A549 (cell line): ENCODE measurements around the gene PTPRN2. TPM values are rescaled to one million over a fixed set of nuclear protein-coding genes. Genes with fewer than 3 reads are reported as not detected.

Experiments
- ATAC-seq, 2 experiments: fragments of 200-7000 bp in 1 of 2; fragments of >200 bp in 1 of 2; cut with Nextera tagmentation in 1 of 2; cut with Tn5 transposase in 1 of 2; 3 replicates each; pipeline versions ENCODE4 v1.8.0 to v1.9.1; 2018 to 2020; ENCODE audit warnings: mild to moderate bottlenecking in 1 of 2, moderate library complexity in 1 of 2
- CTCF ChIA-PET: fragments of 300-600 bp; sonication (Branson Sonifier 250); formaldehyde crosslinking; extraction: SDS; loops from one replicate; lab custom pipeline; 2021; ENCODE audit warnings: antibody characterized with exemption, inconsistent platforms; lab: Yijun Ruan, JAX
- POLR2A ChIA-PET: fragments of 350-600 bp; formaldehyde crosslinking; extraction: SDS; loops from one replicate; lab custom pipeline; 2021; ENCODE audit warnings: antibody characterized with exemption, inconsistent platforms; lab: Yijun Ruan, JAX
- DNase-seq, 2 experiments: peaks; one replicate each; pipeline versions ENCODE4 v3.0.0 to v3.0.0-alpha.2; 2011 to 2016; ENCODE audit warnings: low read depth in 1 of 2, low spot score in 1 of 2
- FAIRE-seq: peaks from 2 replicates; lab custom pipeline; 2011; peaks lifted over from hg19 to GRCh38; lab: Jason Lieb, UNC
- H3K27ac ChIP-seq, 2 experiments: fragments of >200 bp; sonication (Bioruptor Twin); formaldehyde crosslinking; 3 replicates each; pipeline ENCODE4 v1.5.1; 2016 to 2017
- H3K4me1 ChIP-seq: fragments of >200 bp; sonication (Bioruptor Twin); formaldehyde crosslinking; 3 replicates; pipeline ENCODE4 v1.6.1; 2016
- H3K4me2 ChIP-seq: fragments of >200 bp; sonication (Bioruptor Twin); formaldehyde crosslinking; 3 replicates; pipeline ENCODE4 v1.6.1; 2016
- H3K4me3 ChIP-seq: fragments of >200 bp; sonication (Bioruptor Twin); formaldehyde crosslinking; 3 replicates; pipeline ENCODE4 v1.5.1; 2016
- H3K9me3 ChIP-seq: fragments of >200 bp; sonication (Bioruptor Twin); formaldehyde crosslinking; 3 replicates; pipeline ENCODE4 v1.6.1; 2016
- CBX2 ChIP-seq: fragments of 200-600 bp; sonication (generic); IDR thresholded peaks from 2 replicates; pipeline ENCODE4 v1.6.1; 2016; ENCODE audit warnings: low read depth, mild to moderate bottlenecking, borderline replicate concordance
- CHD2 ChIP-seq: fragments of 150-350 bp; IDR thresholded peaks from 2 replicates; pipeline ENCODE4 v1.6.1; 2014; ENCODE audit warnings: low read length; ENCODE audit not compliant: partially characterized antibody
- FOXS1 ChIP-seq: fragments of 250-450 bp; sonication (Bioruptor Pico); IDR thresholded peaks from 2 replicates; pipeline ENCODE4 v1.5.0; 2020; ENCODE audit warnings: mild to moderate bottlenecking, moderate library complexity
- GATA3 ChIP-seq: IDR thresholded peaks from 2 replicates; pipeline ENCODE4 v1.6.1; 2012; ENCODE audit warnings: borderline replicate concordance
- HOXA7 ChIP-seq: fragments of 250-450 bp; sonication (Bioruptor Pico); IDR thresholded peaks from 2 replicates; pipeline ENCODE4 v1.5.0; 2020; ENCODE audit warnings: mild to moderate bottlenecking, moderate library complexity
- JUNB ChIP-seq: fragments of >200 bp; sonication (Bioruptor Twin); formaldehyde crosslinking; IDR thresholded peaks from 2 replicates; pipeline ENCODE4 v1.6.1; 2016
- POLR2A ChIP-seq: IDR thresholded peaks from 2 replicates; pipeline ENCODE4 v1.6.1; 2012; ENCODE audit warnings: mild to moderate bottlenecking, low read length
- RARB ChIP-seq: fragments of 250-450 bp; sonication (Bioruptor Pico); IDR thresholded peaks from 2 replicates; pipeline ENCODE4 v1.8.0; 2021; ENCODE audit warnings: mild to moderate bottlenecking, moderate library complexity
- RCOR1 ChIP-seq: fragments of 150-350 bp; IDR thresholded peaks from 2 replicates; pipeline ENCODE4 v1.6.1; 2014; ENCODE audit warnings: antibody characterized with exemption, low read length, low read depth
- RFX5 ChIP-seq: fragments of 450-650 bp; IDR thresholded peaks from 2 replicates; pipeline ENCODE4 v1.7.1; 2014; ENCODE audit warnings: antibody characterized with exemption, mild to moderate bottlenecking, moderate library complexity
- ZC3H11A ChIP-seq: fragments of 450-650 bp; IDR thresholded peaks from 2 replicates; pipeline ENCODE4 v1.6.1; 2014; ENCODE audit warnings: antibody characterized with exemption, mild to moderate bottlenecking
- WGBS: methylation state at CpG from one replicate; pipeline ENCODE4 v1.1.6; 2017; ENCODE audit errors: missing lambda C conversion rate; 5-methylcytosine and 5-hydroxymethylcytosine counted together
- polyA plus RNA-seq, 4 experiments: library from polyadenylated mRNA; depleted of rRNA in 3 of 4; stranded (reverse); fragments of >200 nt; fragmentation: RNase III in 1 of 4; extraction: RNeasy Plus Mini Kit Qiagen cat#74134 plus additional on column Dnase treatment in 1 of 4; gene quantifications; 2 replicates in 3 of 4; 3 replicates in 1 of 4; pipeline ENCODE4 v1.2.3, GENCODE V29; 2011 to 2017
- TF ChIP-seq, protein P1 (sequence below): fragments of 150-350 bp; IDR thresholded peaks from 2 replicates; pipeline ENCODE4 v1.6.1; 2014; ENCODE audit warnings: low read depth, mild to moderate bottlenecking, low read length
- TF ChIP-seq, protein P2 (sequence below): fragments of 250-450 bp; sonication (Bioruptor Pico); IDR thresholded peaks from 2 replicates; pipeline ENCODE4 v1.5.0; 2020; ENCODE audit warnings: low read depth, mild to moderate bottlenecking, moderate library complexity
- TF ChIP-seq, protein P3 (sequence below): IDR thresholded peaks from 2 replicates; pipeline ENCODE4 v1.6.1; 2012
- TF ChIP-seq, protein P4 (sequence below): fragments of >200 bp; sonication (Bioruptor Twin); formaldehyde crosslinking; IDR thresholded peaks from 2 replicates; pipeline ENCODE4 v1.6.1; 2016
- TF ChIP-seq, protein P5 (sequence below): fragments of >200 bp; sonication (Bioruptor Twin); formaldehyde crosslinking; IDR thresholded peaks from 3 replicates; pipeline ENCODE4 v1.5.1; 2016
- TF ChIP-seq, protein P6 (sequence below): fragments of 250-450 bp; sonication (Bioruptor Pico); IDR thresholded peaks from 2 replicates; pipeline ENCODE4 v1.5.0; 2021; ENCODE audit warnings: mild to moderate bottlenecking, moderate library complexity, borderline replicate concordance

The PTPRN2 gene
- polyA plus RNA-seq, 2 of the 4 experiments (the other 2 are of a cell fraction): 0.41 to 1.2 TPM

DNA sequence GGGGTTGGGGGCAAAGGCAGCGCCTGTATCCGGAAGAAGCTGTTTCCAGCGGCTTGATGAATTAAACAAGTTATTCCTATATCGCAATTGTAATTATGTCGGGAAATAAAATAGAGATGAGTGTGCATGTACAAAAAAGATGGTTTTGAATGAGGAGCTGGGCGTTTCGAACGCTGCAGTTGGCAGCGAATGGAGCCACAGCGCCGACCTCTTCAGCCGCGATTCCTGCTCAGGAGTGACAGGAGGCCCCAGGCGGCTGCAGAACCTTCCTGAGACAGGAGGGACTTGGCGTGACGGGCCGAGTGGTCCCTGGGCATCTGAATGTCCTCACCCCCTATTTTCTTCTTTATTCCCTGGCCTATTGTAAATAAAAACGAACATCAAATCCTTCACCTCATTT lies 1065.9 kb downstream of the PTPRN2 start:
- H3K4me1 ChIP-seq: no peaks in the 10 kb centered on the region
- no peak for ATAC-seq
- no peak for DNase-seq
- no peak overlapping the region for H3K4me3 ChIP-seq
- FAIRE-seq: no peak
- no peak overlapping the region for H3K4me2 ChIP-seq
- no peaks in the 10 kb centered on the region for H3K9me3 ChIP-seq
- WGBS: 70% methylated on average over 18 of the region's 18 CpGs
- ChIA-PET POLR2A (no interaction called here), CTCF (no interaction called here)
- no peak overlapping the region for H3K27ac ChIP-seq
- TF ChIP-seq CBX2 (no peak), RFX5 (no peak), JUNB (no peak), CHD2 (no peak), POLR2A (no peak)
- TF ChIP-seq, protein P1, sequence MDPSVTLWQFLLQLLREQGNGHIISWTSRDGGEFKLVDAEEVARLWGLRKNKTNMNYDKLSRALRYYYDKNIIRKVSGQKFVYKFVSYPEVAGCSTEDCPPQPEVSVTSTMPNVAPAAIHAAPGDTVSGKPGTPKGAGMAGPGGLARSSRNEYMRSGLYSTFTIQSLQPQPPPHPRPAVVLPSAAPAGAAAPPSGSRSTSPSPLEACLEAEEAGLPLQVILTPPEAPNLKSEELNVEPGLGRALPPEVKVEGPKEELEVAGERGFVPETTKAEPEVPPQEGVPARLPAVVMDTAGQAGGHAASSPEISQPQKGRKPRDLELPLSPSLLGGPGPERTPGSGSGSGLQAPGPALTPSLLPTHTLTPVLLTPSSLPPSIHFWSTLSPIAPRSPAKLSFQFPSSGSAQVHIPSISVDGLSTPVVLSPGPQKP: no peak
- TF ChIP-seq, protein P2, sequence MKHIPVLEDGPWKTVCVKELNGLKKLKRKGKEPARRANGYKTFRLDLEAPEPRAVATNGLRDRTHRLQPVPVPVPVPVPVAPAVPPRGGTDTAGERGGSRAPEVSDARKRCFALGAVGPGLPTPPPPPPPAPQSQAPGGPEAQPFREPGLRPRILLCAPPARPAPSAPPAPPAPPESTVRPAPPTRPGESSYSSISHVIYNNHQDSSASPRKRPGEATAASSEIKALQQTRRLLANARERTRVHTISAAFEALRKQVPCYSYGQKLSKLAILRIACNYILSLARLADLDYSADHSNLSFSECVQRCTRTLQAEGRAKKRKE (CRISPR knock-in tag): no peak
- TF ChIP-seq, protein P3, sequence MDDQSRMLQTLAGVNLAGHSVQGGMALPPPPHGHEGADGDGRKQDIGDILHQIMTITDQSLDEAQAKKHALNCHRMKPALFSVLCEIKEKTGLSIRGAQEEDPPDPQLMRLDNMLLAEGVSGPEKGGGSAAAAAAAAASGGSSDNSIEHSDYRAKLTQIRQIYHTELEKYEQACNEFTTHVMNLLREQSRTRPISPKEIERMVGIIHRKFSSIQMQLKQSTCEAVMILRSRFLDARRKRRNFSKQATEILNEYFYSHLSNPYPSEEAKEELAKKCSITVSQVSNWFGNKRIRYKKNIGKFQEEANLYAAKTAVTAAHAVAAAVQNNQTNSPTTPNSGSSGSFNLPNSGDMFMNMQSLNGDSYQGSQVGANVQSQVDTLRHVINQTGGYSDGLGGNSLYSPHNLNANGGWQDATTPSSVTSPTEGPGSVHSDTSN: no peak
- TF ChIP-seq, protein P4, sequence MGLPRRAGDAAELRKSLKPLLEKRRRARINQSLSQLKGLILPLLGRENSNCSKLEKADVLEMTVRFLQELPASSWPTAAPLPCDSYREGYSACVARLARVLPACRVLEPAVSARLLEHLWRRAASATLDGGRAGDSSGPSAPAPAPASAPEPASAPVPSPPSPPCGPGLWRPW: no peak

DNA sequence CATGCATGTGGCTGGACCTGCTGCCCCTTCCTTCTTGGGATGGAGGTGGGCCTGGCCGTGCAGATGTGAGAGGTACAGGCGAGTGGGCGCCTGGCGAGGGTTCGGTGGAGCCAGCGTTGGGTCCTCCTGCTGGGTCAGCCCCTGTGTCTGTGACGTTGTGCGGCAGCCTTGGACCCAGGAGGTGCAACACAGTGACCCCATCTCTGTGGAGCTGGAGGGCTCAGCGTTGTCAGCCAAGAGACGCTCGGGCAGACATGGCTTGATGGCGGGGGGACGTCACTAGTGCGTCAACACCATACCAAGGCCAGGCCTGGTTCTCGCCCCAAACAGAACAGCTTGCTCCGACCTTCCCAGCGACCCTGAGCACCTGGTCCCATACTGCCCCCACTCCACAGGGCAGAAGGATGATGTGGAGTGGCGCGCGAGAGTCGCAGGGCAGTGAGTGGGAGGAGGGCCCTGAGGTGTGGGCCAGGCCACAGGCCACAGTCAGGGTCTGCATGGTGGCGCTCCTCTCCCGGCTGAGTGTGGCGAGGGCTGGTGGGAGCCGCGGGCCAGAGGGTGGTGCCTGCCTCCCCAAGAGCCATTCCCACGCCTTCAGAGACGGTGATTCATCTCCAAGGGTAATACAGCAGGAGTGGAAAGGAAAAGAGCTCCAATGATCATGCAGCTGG lies 1066.4 kb downstream of the PTPRN2 start:
- POLR2A ChIA-PET: no interaction called here
- 82% methylated on average over 21 of the region's 28 CpGs for WGBS
- no peak overlapping the region for H3K4me3 ChIP-seq
- no peak overlapping the region for H3K27ac ChIP-seq
- ATAC-seq: no peak
- CTCF ChIA-PET: no interaction called here
- no peak for DNase-seq
- H3K4me1 ChIP-seq: no peaks in the 10 kb centered on the region
- no peak for TF ChIP-seq GATA3
- no peak for TF ChIP-seq CBX2
- TF ChIP-seq, protein P5, sequence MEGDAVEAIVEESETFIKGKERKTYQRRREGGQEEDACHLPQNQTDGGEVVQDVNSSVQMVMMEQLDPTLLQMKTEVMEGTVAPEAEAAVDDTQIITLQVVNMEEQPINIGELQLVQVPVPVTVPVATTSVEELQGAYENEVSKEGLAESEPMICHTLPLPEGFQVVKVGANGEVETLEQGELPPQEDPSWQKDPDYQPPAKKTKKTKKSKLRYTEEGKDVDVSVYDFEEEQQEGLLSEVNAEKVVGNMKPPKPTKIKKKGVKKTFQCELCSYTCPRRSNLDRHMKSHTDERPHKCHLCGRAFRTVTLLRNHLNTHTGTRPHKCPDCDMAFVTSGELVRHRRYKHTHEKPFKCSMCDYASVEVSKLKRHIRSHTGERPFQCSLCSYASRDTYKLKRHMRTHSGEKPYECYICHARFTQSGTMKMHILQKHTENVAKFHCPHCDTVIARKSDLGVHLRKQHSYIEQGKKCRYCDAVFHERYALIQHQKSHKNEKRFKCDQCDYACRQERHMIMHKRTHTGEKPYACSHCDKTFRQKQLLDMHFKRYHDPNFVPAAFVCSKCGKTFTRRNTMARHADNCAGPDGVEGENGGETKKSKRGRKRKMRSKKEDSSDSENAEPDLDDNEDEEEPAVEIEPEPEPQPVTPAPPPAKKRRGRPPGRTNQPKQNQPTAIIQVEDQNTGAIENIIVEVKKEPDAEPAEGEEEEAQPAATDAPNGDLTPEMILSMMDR: no peak
- no peak for TF ChIP-seq RARB (CRISPR knock-in tag)
- TF ChIP-seq, protein P3: no peak
- TF ChIP-seq ZC3H11A: no peak
- no peak for TF ChIP-seq RCOR1
- no peak for TF ChIP-seq HOXA7
- no peak for TF ChIP-seq JUNB
- TF ChIP-seq, protein P6, sequence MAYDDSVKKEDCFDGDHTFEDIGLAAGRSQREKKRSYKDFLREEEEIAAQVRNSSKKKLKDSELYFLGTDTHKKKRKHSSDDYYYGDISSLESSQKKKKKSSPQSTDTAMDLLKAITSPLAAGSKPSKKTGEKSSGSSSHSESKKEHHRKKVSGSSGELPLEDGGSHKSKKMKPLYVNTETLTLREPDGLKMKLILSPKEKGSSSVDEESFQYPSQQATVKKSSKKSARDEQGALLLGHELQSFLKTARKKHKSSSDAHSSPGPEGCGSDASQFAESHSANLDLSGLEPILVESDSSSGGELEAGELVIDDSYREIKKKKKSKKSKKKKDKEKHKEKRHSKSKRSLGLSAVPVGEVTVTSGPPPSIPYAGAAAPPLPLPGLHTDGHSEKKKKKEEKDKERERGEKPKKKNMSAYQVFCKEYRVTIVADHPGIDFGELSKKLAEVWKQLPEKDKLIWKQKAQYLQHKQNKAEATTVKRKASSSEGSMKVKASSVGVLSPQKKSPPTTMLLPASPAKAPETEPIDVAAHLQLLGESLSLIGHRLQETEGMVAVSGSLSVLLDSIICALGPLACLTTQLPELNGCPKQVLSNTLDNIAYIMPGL (CRISPR knock-in tag): no peak
- no peak for TF ChIP-seq FOXS1
- TF ChIP-seq, protein P1: no peak
- no peaks in the 10 kb centered on the region for H3K9me3 ChIP-seq
- no peak overlapping the region for H3K4me2 ChIP-seq
- FAIRE-seq: no peak
